ENCODE data around the gene KCNA3.

Gene KCNA3

GRCh38 chr1:110706621-110707020, 31.9 kb upstream of the KCNA3 start:
- Histone ChIP-seq H3K4me2 (no peak overlapping the region), H3K4me1 (peaks cover 4% of the 10 kb centered on the region; the same call in 1 of the 2 replicates), H4K20me1 (no peaks in the 10 kb centered on the region), H3K36me3 (no peaks in the 10 kb centered on the region), H3K4me3 (no peak overlapping the region), H3K9me3 (no peaks in the 10 kb centered on the region), H3K9ac (no peak overlapping the region), H3K27me3 (no peaks in the 10 kb centered on the region), H3K27ac (no peak overlapping the region)
- no peak for TF ChIP-seq Cebpa-rat (IDR thresholded peaks at IDR 0.05)

- H3K9me3 ChIP-seq, result peaks cover 4% of the 10 kb centered on the region; the same call in 1 of the 2 replicates
- H3K27ac ChIP-seq, result no peak overlapping the region
- H3K27me3 ChIP-seq, result no peaks in the 10 kb centered on the region
- H3K4me1 ChIP-seq, result no peaks in the 10 kb centered on the region
- no peak overlapping the region for H3K4me2 ChIP-seq
- no peaks in the 10 kb centered on the region for H3K36me3 ChIP-seq
- no peak overlapping the region for H3K4me3 ChIP-seq
- TF ChIP-seq Cebpa-rat (IDR thresholded peaks at IDR 0.05), result no peak
- no peaks in the 10 kb centered on the region for H4K20me1 ChIP-seq
- no peak overlapping the region for H3K9ac ChIP-seq
Measured at GRCh38 chr1:110702260-110702659, 27.5 kb upstream of the KCNA3 start.

- Histone ChIP-seq H3K36me3 (no peaks in the 10 kb centered on the region), H3K4me3 (no peak overlapping the region), H3K4me2 (no peak overlapping the region), H3K27ac (no peak overlapping the region), H3K9ac (no peak overlapping the region), H3K9me3 (peaks cover 4% of the 10 kb centered on the region; the same call in 1 of the 2 replicates), H4K20me1 (no peaks in the 10 kb centered on the region), H3K27me3 (no peaks in the 10 kb centered on the region), H3K4me1 (peaks cover 8% of the 10 kb centered on the region)
- no peak for TF ChIP-seq Cebpa-rat (IDR thresholded peaks at IDR 0.05)
Measured at GRCh38 chr1:110700767-110701166, 26.0 kb upstream of the KCNA3 start.

- H3K27ac ChIP-seq, result no peak overlapping the region
- H3K27me3 ChIP-seq, result no peaks in the 10 kb centered on the region
- H3K4me1 ChIP-seq, result peaks cover 8% of the 10 kb centered on the region
- H3K9ac ChIP-seq, result no peak overlapping the region
- H3K4me2 ChIP-seq, result no peak overlapping the region
- H3K9me3 ChIP-seq, result peaks cover 4% of the 10 kb centered on the region; the same call in 1 of the 2 replicates
- H3K36me3 ChIP-seq, result no peaks in the 10 kb centered on the region
- H4K20me1 ChIP-seq, result no peaks in the 10 kb centered on the region
- TF ChIP-seq Cebpa-rat (IDR thresholded peaks at IDR 0.05), result no peak
- no peak overlapping the region for H3K4me3 ChIP-seq
Measured at GRCh38 chr1:110697606-110698005, 22.9 kb upstream of the KCNA3 start.

GRCh38 chr1:110696818-110697217, 22.1 kb upstream of the KCNA3 start:
- Histone ChIP-seq H3K4me3 (no peak overlapping the region), H3K4me2 (peak overlapping the region; percentile 31), H3K4me1 (peaks cover 8% of the 10 kb centered on the region), H3K27ac (no peak overlapping the region), H3K27me3 (no peaks in the 10 kb centered on the region), H3K36me3 (no peaks in the 10 kb centered on the region), H4K20me1 (no peaks in the 10 kb centered on the region), H3K9ac (no peak overlapping the region), H3K9me3 (peaks cover 4% of the 10 kb centered on the region; the same call in 1 of the 2 replicates)
- no peak for TF ChIP-seq Cebpa-rat (IDR thresholded peaks at IDR 0.05)

- Histone ChIP-seq H3K9ac (no peak overlapping the region), H3K9me3 (no peaks in the 10 kb centered on the region), H3K27ac (no peak overlapping the region), H3K4me3 (no peak overlapping the region), H3K27me3 (no peaks in the 10 kb centered on the region), H4K20me1 (no peaks in the 10 kb centered on the region), H3K4me2 (no peak overlapping the region), H3K36me3 (no peaks in the 10 kb centered on the region), H3K4me1 (peaks cover 11% of the 10 kb centered on the region)
- TF ChIP-seq Cebpa-rat (IDR thresholded peaks at IDR 0.05), result no peak
Measured at GRCh38 chr1:110690709-110691365, 16.1 kb upstream of the KCNA3 start.

GRCh38 chr1:110689868-110690267, 15.1 kb upstream of the KCNA3 start:
- Histone ChIP-seq H3K27me3 (no peaks in the 10 kb centered on the region), H3K27ac (no peak overlapping the region), H3K9ac (no peak overlapping the region), H3K4me3 (no peak overlapping the region), H3K4me1 (peaks cover 11% of the 10 kb centered on the region), H3K36me3 (no peaks in the 10 kb centered on the region), H3K9me3 (no peaks in the 10 kb centered on the region), H3K4me2 (no peak overlapping the region), H4K20me1 (no peaks in the 10 kb centered on the region)
- no peak for TF ChIP-seq Cebpa-rat (IDR thresholded peaks at IDR 0.05)

- Histone ChIP-seq H4K20me1 (no peaks in the 10 kb centered on the region), H3K4me2 (no peak overlapping the region), H3K9ac (no peak overlapping the region), H3K36me3 (no peaks in the 10 kb centered on the region), H3K4me3 (no peak overlapping the region), H3K4me1 (peaks cover 11% of the 10 kb centered on the region), H3K9me3 (no peaks in the 10 kb centered on the region), H3K27ac (no peak overlapping the region), H3K27me3 (no peaks in the 10 kb centered on the region)
- TF ChIP-seq Cebpa-rat (IDR thresholded peaks at IDR 0.05), result no peak
Measured at GRCh38 chr1:110688514-110688913, 13.8 kb upstream of the KCNA3 start.

GRCh38 chr1:110687250-110687649, 12.5 kb upstream of the KCNA3 start:
- H3K36me3 ChIP-seq, result no peaks in the 10 kb centered on the region
- H3K9me3 ChIP-seq, result no peaks in the 10 kb centered on the region
- no peak overlapping the region for H3K27ac ChIP-seq
- H3K27me3 ChIP-seq, result no peaks in the 10 kb centered on the region
- H3K4me1 ChIP-seq, result peaks cover 11% of the 10 kb centered on the region
- no peak overlapping the region for H3K9ac ChIP-seq
- peak overlapping the region; percentile 38 for H3K4me2 ChIP-seq
- H3K4me3 ChIP-seq, result no peak overlapping the region
- TF ChIP-seq Cebpa-rat (IDR thresholded peaks at IDR 0.05), result no peak
- no peaks in the 10 kb centered on the region for H4K20me1 ChIP-seq

- H3K36me3 ChIP-seq, result no peaks in the 10 kb centered on the region
- no peaks in the 10 kb centered on the region for H3K9me3 ChIP-seq
- H3K4me1 ChIP-seq, result peaks cover 11% of the 10 kb centered on the region
- H3K4me3 ChIP-seq, result no peak overlapping the region
- no peak overlapping the region for H3K9ac ChIP-seq
- no peaks in the 10 kb centered on the region for H4K20me1 ChIP-seq
- TF ChIP-seq Cebpa-rat (IDR thresholded peaks at IDR 0.05), result no peak
- H3K27ac ChIP-seq, result no peak overlapping the region
- H3K4me2 ChIP-seq, result no peak overlapping the region
- H3K27me3 ChIP-seq, result no peaks in the 10 kb centered on the region
Measured at GRCh38 chr1:110686188-110686587, 11.4 kb upstream of the KCNA3 start.

GRCh38 chr1:110684491-110684890, 9.8 kb upstream of the KCNA3 start:
- Histone ChIP-seq H3K9ac (no peak overlapping the region), H3K4me2 (no peak overlapping the region), H3K4me3 (no peak overlapping the region), H3K36me3 (no peaks in the 10 kb centered on the region), H3K4me1 (peaks cover 11% of the 10 kb centered on the region), H4K20me1 (no peaks in the 10 kb centered on the region), H3K27me3 (no peaks in the 10 kb centered on the region), H3K9me3 (no peaks in the 10 kb centered on the region), H3K27ac (no peak overlapping the region)
- TF ChIP-seq Cebpa-rat (IDR thresholded peaks at IDR 0.05), result no peak

All from BLaER1 (cell line).